DND-41 (cell line): ENCODE measurements around the gene B4GALT6.

Experiments
- CTCF ChIP-seq: IDR thresholded peaks from 2 replicates; pipeline ENCODE4 v1.5.1; 2012; ENCODE audit warnings: borderline replicate concordance, low read length, moderate library complexity, mild to moderate bottlenecking; ENCODE audit not compliant: poor library complexity, severe bottlenecking; ENCODE audit errors: extremely low read depth
- EZH2 ChIP-seq: IDR thresholded peaks from 3 replicates; pipeline ENCODE4 v1.6.1; 2012; ENCODE audit warnings: borderline replicate concordance, low read depth, mild to moderate bottlenecking, moderate library complexity, low read length, inconsistent platforms; ENCODE audit not compliant: severe bottlenecking

- TF ChIP-seq CTCF: no peak
- TF ChIP-seq EZH2: no peak
Measured at GRCh38 chr18:31655354-31655753, 29.0 kb downstream of the B4GALT6 start.
